Progenitor cell of endocrine pancreas (in vitro differentiated cells): Measurements from ENCODE around the gene ESPNL. TPM values are rescaled to one million over a fixed set of nuclear protein-coding genes. Genes with fewer than 3 reads are reported as not detected.

Source experiments
- DNase-seq: peaks from one replicate; pipeline ENCODE4 v3.0.0; 2021; ENCODE audit warnings: low spot score; ENCODE audit not compliant: unreplicated experiment
- H3K27ac Mint-ChIP-seq: 2 replicates; pipeline ENCODE4 v1.8.0; 2021; ENCODE audit warnings: mild to moderate bottlenecking, moderate library complexity, mixed read lengths
- H3K27me3 Mint-ChIP-seq: 2 replicates; pipeline ENCODE4 v1.8.0; 2021; ENCODE audit warnings: mixed read lengths
- H3K36me3 Mint-ChIP-seq: 2 replicates; pipeline ENCODE4 v1.8.0; 2022; ENCODE audit warnings: mixed read lengths; ENCODE audit not compliant: insufficient read depth
- H3K4me1 Mint-ChIP-seq: 2 replicates; pipeline ENCODE4 v1.8.0; 2021; ENCODE audit warnings: low read depth, mixed read lengths
- H3K4me3 Mint-ChIP-seq: 2 replicates; pipeline ENCODE4 v1.8.0; 2021; ENCODE audit warnings: low read depth, mild to moderate bottlenecking, moderate library complexity, mixed read lengths
- H3K9me3 Mint-ChIP-seq: 2 replicates; pipeline ENCODE4 v1.8.0; 2021; ENCODE audit warnings: low read depth, mixed read lengths
- total RNA-seq: library from RNA; stranded (reverse); gene quantifications from 2 replicates; pipeline ENCODE4 v1.2.1, GENCODE V29; 2021
- TF ChIP-seq, protein P1 (sequence below): fragments of 200-600 bp; sonication (generic); IDR thresholded peaks from one replicate; pipeline ENCODE4 v1.5.0; 2021; ENCODE audit warnings: antibody characterized with exemption, mild to moderate bottlenecking; ENCODE audit not compliant: unreplicated experiment

ESPNL gene
- total RNA-seq, 1 donor from 2014 or later = 0.31 TPM

DNA sequence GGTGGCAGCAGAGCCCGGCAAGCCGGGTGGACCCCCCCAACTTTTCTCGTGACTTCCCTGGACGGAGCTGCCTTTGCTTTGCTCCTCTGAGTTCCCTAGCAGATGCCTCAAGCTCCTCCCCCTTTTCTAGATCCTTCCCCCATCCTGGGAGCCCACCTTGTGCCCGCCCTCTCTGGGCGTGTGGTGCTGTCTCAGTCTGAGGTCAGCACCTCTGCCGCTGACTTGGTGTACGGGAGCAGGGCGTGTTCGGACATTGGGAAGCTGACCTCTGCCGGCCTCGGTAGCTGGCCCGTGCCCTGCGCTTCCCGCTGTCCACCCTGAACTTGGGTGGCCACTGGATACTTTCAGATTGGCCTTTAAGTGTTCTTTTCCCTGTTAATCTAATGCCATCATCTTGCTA lies 19.6 kb upstream of the ESPNL start:
- Mint-ChIP-seq H3K9me3 (peaks cover 7% of the 10 kb centered on the region), H3K27ac (no peak overlapping the region), H3K27me3 (no peaks in the 10 kb centered on the region), H3K4me1 (no peaks in the 10 kb centered on the region), H3K4me3 (no peak overlapping the region), H3K36me3 (peaks cover 42% of the 10 kb centered on the region)
- no peak for DNase-seq
- TF ChIP-seq, protein P1, sequence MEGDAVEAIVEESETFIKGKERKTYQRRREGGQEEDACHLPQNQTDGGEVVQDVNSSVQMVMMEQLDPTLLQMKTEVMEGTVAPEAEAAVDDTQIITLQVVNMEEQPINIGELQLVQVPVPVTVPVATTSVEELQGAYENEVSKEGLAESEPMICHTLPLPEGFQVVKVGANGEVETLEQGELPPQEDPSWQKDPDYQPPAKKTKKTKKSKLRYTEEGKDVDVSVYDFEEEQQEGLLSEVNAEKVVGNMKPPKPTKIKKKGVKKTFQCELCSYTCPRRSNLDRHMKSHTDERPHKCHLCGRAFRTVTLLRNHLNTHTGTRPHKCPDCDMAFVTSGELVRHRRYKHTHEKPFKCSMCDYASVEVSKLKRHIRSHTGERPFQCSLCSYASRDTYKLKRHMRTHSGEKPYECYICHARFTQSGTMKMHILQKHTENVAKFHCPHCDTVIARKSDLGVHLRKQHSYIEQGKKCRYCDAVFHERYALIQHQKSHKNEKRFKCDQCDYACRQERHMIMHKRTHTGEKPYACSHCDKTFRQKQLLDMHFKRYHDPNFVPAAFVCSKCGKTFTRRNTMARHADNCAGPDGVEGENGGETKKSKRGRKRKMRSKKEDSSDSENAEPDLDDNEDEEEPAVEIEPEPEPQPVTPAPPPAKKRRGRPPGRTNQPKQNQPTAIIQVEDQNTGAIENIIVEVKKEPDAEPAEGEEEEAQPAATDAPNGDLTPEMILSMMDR = no peak

DNA sequence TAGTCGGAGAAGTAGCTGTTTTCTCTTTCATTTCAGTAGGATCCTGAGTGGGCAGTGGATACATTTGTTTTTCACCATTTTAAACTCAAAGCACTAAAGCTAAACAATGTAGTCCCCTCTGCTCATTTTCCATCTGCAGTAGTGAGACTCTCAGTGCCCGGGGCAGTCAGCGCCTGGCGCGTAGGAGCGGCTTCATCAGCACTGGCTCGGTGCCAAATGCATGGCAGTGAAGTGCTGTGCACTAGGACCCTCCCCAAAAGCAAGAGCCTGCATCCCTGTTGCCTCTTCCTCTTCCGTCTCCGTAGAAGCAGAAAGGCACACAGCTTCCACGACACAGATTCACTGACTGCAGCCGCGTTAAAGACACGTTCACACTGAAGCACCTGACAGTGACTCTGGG lies 19.0 kb upstream of the ESPNL start:
- Mint-ChIP-seq H3K27ac (no peak overlapping the region), H3K9me3 (peaks cover 7% of the 10 kb centered on the region), H3K4me3 (no peak overlapping the region), H3K36me3 (peaks cover 41% of the 10 kb centered on the region), H3K27me3 (no peaks in the 10 kb centered on the region), H3K4me1 (no peaks in the 10 kb centered on the region)
- no peak for DNase-seq
- TF ChIP-seq, protein P1 = no peak

DNA sequence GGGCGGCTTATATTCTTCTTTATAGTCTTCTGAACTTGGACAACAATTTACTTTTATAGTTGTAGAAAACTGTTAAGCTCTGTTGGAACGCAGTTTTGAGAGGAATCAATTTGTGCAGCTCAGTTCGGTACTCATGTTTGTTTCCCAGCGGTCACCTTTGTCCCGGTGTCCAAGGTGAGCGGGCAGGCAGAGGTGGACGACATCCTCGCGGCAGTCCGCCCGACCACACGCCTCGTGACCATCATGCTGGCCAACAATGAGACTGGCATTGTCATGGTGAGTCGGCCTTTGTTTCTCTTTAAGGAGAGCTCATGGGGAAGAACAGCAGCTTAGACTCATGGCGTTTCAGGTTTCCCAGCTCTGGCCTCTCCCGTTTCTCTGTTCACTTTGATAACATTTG lies 18.6 kb upstream of the ESPNL start:
- Mint-ChIP-seq H3K9me3 (peaks cover 7% of the 10 kb centered on the region), H3K36me3 (peaks cover 39% of the 10 kb centered on the region), H3K4me1 (no peaks in the 10 kb centered on the region), H3K27me3 (no peaks in the 10 kb centered on the region), H3K4me3 (no peak overlapping the region), H3K27ac (no peak overlapping the region)
- DNase-seq = no peak
- TF ChIP-seq, protein P1 = no peak

DNA sequence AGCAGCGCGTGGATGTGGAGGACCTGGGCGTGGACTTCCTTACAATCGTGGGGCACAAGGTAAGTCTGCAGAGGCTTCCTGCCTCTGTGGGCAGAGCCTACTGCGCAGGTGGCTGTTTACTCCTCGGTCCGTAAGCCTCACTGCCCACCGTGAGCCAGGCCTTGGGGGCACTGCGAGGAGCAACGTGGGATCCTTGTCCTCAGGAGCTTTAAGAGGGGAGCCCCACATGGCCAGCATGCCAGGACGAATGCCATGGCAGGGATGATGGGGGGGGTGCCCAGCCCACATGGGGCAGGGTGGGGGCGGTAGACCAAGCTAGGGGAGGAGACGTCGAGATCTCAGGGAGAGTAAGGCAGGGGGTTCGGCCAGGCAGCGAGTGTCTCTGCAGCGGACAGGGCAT lies 18.0 kb upstream of the ESPNL start:
- TF ChIP-seq, protein P1 = no peak
- Mint-ChIP-seq H3K9me3 (peaks cover 7% of the 10 kb centered on the region), H3K27me3 (no peaks in the 10 kb centered on the region), H3K27ac (no peak overlapping the region), H3K4me3 (no peak overlapping the region), H3K36me3 (peaks cover 37% of the 10 kb centered on the region), H3K4me1 (no peaks in the 10 kb centered on the region)
- DNase-seq = no peak

DNA sequence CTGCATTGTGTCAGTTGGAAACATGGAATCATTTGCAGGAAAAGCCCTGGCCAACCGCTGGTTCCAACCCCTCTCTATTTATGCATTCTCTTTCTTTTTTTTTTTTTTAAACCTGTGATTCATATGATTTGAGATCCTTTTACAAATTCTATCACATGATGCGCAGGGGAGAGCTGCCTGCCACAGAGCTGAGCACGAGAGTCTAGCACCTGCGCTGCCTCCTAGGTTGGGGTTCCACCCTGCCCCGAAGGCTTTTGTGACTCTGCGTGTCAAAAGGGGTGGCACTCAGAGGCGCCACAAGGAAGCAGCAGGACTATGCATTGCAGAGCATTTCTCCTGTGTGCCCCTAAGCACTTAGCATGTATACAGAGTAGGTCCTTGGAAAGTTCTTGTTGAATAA lies 17.3 kb upstream of the ESPNL start:
- H3K9me3 Mint-ChIP-seq = peaks cover 7% of the 10 kb centered on the region
- peaks cover 37% of the 10 kb centered on the region for H3K36me3 Mint-ChIP-seq
- no peaks in the 10 kb centered on the region for H3K27me3 Mint-ChIP-seq
- no peak for DNase-seq
- H3K4me1 Mint-ChIP-seq = no peaks in the 10 kb centered on the region
- TF ChIP-seq, protein P1 = no peak
- no peak overlapping the region for H3K4me3 Mint-ChIP-seq
- H3K27ac Mint-ChIP-seq = no peak overlapping the region
